ENCODE measurements around the gene FAM76B.

FAM76B gene

DNA sequence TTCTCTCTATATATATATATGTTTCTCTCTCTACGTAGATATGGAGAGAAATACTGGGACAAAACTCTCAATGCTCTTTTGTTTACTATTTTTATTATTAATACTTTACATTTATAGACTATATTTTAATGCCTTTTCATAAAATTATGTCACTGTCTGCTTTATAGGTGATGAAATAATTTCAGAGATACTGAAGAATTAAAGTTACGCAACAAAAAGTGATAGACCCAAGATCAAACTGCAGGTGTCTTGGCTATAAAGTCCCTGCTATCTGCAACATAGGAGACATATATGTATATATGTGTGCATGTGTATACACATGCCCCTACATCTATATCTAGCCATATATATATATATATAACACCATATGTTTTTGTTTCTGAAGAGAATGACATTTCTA, 60.8 kb downstream of the FAM76B start:
- no peak for FAIRE-seq

GRCh38 chr11:95728094-95728493, 61.5 kb downstream of the FAM76B start:
- no peak for FAIRE-seq

DNA sequence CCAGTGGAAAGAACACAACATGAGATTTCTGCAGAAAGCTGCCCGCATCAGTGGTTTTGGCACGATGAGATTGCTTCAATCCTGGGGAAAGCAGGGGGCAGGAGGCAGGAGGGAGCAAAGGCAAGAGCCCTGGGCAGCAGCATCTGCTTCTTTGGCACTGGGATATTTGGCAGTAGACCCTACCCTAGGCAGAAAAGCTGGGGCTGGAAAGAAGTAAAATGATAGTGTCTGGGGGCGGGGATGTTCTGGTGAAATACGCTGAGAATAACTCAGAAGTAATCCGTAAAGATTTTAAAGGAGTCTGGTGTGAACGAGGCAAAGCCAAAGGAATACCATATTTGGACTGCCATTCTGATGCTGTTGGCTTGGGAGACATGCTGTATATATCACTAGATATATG, 62.0 kb downstream of the FAM76B start:
- FAIRE-seq: no peak

DNA sequence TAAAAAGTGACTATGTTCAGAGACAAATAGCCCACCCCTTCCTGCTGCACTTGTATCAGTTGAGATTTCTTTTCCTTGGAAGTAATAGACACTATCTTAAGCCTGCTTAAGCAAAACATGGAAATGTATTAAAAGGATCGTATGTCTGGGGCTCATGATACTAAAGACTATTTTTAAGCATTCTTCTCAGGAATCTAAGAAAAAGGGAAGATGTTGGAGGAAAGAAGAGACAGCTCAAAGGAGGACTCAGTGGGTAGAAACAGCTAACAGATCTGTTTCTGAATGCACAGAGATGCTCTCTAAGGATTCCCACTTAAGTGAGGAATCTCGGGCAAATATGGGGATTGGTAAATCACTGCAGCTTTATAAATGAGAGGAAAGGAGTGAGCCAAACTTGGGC, 62.5 kb downstream of the FAM76B start:
- FAIRE-seq: no peak

DNA sequence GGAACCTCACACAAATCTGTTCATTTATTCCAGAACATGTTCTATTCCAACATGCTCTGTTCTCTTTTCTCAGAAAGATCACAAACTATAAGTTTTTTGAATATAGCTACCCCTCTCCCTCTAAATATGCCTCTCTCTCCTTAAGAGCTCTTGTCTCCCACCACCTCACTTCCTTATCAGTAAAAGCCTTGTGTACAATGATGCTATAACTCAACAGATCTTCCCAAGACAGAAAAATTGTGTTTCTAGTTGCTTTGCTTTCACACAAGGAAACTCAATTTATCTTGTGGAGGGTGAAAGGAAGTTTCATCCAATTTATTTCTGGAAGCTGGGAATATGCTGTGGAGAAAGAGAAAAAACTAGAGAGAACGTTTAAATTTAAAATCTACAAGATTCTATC, 64.4 kb downstream of the FAM76B start:
- FAIRE-seq: no peak

DNA sequence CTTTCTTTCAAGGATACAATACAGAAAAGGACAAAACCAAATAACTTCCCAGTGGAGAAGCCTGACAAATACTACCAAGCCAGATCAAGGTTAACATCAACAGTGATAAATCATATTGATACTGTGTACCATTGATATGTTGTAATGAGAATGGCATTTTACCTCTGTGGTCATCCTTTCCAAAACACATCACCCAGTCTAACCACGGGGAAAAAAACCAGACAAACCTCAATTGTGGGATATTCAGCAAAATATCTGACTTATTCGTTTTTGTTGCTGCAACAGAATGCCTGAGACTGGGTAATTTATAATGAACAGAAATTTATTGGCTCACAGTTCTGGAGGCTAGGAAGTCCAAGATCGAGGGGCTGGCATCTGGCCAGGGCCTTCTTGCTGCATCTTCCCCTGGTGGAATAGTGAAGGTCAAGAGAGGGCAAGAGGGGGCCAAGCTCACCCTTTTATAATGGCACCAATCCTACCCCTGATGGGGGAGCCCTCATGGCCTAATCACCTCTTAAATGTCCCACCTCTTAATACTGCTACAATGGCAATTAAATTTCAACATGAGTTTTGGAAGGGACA, 66.1 kb downstream of the FAM76B start:
- no peak for FAIRE-seq

DNA sequence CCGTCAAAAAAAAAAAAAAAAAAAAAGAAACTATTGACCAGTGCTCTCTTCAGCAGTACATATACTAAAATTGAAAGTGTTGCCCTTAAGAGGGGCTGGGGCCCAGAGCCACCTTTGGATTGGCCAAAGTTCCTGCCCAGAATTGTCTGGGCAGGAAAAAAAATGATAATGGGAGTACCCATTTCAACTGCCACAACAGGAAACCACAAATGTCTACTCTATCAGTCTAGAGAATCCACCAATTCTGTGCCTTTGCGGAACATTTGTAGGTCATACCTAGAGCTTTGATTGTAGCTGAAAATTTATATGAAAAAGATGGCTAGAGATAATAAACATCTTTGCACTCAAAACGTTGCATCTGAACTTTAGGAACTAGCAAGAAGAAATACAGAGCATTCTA, 69.4 kb downstream of the FAM76B start:
- no peak for FAIRE-seq

Measured in colon (tissue), 2 donors.